Breast epithelium (tissue), 3 donors: Measurements from ENCODE around the gene RASA3.

Source experiments
- POLR2A ChIP-seq: fragments of 450-650 bp; IDR thresholded peaks from one replicate; pipeline ENCODE4 v1.6.1; 2016; ENCODE audit warnings: antibody characterized with exemption, mild to moderate bottlenecking, moderate library complexity
- POLR2AphosphoS5 ChIP-seq, 3 donors: sonication (generic); formaldehyde crosslinking; IDR thresholded peaks; one replicate each; pipeline ENCODE4 v1.6.1; 2017; ENCODE audit warnings: antibody characterized with exemption in 3 of 3
- TF ChIP-seq, protein P1 (sequence below), 3 donors: fragments of 450-650 bp; IDR thresholded peaks; one replicate each; pipeline ENCODE4 v1.5.1; 2016 to 2017; ENCODE audit warnings: antibody characterized with exemption in 3 of 3, mild to moderate bottlenecking in 3 of 3, moderate library complexity in 3 of 3

DNA sequence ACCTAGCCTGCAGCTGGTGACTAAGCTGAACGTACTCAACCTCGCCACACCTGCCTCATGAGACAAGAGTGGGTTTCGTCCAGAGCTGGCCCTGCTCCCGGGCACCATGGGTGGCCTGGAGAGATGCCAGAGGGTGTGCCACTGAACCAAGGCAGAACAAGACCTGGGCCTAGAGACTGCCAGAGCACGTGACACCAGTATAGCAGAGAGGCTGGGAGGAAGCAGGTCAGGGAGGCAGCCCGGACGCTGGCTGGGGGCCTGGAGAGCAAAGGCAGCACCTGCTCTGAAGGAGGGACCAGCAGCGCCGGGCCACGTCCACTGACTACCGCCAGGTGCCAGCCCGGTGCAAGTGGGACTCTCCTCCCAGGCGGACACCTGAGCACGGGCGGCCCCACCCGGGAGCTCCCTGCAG is 151.2 kb downstream of the RASA3 start:
- TF ChIP-seq, protein P1, sequence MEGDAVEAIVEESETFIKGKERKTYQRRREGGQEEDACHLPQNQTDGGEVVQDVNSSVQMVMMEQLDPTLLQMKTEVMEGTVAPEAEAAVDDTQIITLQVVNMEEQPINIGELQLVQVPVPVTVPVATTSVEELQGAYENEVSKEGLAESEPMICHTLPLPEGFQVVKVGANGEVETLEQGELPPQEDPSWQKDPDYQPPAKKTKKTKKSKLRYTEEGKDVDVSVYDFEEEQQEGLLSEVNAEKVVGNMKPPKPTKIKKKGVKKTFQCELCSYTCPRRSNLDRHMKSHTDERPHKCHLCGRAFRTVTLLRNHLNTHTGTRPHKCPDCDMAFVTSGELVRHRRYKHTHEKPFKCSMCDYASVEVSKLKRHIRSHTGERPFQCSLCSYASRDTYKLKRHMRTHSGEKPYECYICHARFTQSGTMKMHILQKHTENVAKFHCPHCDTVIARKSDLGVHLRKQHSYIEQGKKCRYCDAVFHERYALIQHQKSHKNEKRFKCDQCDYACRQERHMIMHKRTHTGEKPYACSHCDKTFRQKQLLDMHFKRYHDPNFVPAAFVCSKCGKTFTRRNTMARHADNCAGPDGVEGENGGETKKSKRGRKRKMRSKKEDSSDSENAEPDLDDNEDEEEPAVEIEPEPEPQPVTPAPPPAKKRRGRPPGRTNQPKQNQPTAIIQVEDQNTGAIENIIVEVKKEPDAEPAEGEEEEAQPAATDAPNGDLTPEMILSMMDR (IDR thresholded peaks at IDR 0.05), result no peak
- TF ChIP-seq POLR2A (no peak), POLR2AphosphoS5 (IDR thresholded peaks at IDR 0.05) (peak in 2 of 3 donors; percentile 21 to 39)
